Skeletal muscle satellite cell (primary cell): ENCODE data around the gene TNRC6B. TPM values are rescaled to one million over a fixed set of nuclear protein-coding genes. Genes with fewer than 3 reads are reported as not detected.
"Not testable (repeated sequence)": the region's sequence is repeated elsewhere in the genome, so short reads cannot be mapped to it uniquely, and the experiment has no call there.

Experiments
- H3K27me3 ChIP-seq: 2 replicates; pipeline ENCODE4 v1.7.0; 2013; ENCODE audit warnings: low read length; ENCODE audit not compliant: control insufficient read depth, insufficient read depth
- H3K36me3 ChIP-seq: 2 replicates; pipeline ENCODE4 v1.7.0; 2013; ENCODE audit warnings: mild to moderate bottlenecking, control low read depth, low read length; ENCODE audit not compliant: insufficient read depth
- H3K4me1 ChIP-seq: 2 replicates; pipeline ENCODE4 v1.7.0; 2013; ENCODE audit warnings: low read length; ENCODE audit not compliant: control insufficient read depth, insufficient read depth
- H3K4me2 ChIP-seq: 2 replicates; pipeline ENCODE4 v1.7.0; 2013; ENCODE audit warnings: mild to moderate bottlenecking, low read length
- H3K4me3 ChIP-seq: 2 replicates; pipeline ENCODE4 v1.7.0; 2013; ENCODE audit warnings: low read length
- H3K9ac ChIP-seq: 2 replicates; pipeline ENCODE4 v1.7.0; 2013; ENCODE audit warnings: mild to moderate bottlenecking, low read depth, low read length, moderate library complexity
- H3K9me3 ChIP-seq: replicated peaks from 2 replicates; pipeline ENCODE4 v1.7.0; 2013; ENCODE audit warnings: mild to moderate bottlenecking, control low read depth, low read length
- total RNA-seq: library from RNA; depleted of rRNA; stranded (reverse); fragments of >200 nt; gene quantifications from 2 replicates; pipeline ENCODE4 v1.2.3, GENCODE V29; 2012; rRNA removed

TNRC6B gene, protein sequence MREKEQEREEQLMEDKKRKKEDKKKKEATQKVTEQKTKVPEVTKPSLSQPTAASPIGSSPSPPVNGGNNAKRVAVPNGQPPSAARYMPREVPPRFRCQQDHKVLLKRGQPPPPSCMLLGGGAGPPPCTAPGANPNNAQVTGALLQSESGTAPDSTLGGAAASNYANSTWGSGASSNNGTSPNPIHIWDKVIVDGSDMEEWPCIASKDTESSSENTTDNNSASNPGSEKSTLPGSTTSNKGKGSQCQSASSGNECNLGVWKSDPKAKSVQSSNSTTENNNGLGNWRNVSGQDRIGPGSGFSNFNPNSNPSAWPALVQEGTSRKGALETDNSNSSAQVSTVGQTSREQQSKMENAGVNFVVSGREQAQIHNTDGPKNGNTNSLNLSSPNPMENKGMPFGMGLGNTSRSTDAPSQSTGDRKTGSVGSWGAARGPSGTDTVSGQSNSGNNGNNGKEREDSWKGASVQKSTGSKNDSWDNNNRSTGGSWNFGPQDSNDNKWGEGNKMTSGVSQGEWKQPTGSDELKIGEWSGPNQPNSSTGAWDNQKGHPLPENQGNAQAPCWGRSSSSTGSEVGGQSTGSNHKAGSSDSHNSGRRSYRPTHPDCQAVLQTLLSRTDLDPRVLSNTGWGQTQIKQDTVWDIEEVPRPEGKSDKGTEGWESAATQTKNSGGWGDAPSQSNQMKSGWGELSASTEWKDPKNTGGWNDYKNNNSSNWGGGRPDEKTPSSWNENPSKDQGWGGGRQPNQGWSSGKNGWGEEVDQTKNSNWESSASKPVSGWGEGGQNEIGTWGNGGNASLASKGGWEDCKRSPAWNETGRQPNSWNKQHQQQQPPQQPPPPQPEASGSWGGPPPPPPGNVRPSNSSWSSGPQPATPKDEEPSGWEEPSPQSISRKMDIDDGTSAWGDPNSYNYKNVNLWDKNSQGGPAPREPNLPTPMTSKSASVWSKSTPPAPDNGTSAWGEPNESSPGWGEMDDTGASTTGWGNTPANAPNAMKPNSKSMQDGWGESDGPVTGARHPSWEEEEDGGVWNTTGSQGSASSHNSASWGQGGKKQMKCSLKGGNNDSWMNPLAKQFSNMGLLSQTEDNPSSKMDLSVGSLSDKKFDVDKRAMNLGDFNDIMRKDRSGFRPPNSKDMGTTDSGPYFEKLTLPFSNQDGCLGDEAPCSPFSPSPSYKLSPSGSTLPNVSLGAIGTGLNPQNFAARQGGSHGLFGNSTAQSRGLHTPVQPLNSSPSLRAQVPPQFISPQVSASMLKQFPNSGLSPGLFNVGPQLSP (N-terminal part only)
- total RNA-seq: 20.5 and 21.2 TPM in 2 replicates

DNA sequence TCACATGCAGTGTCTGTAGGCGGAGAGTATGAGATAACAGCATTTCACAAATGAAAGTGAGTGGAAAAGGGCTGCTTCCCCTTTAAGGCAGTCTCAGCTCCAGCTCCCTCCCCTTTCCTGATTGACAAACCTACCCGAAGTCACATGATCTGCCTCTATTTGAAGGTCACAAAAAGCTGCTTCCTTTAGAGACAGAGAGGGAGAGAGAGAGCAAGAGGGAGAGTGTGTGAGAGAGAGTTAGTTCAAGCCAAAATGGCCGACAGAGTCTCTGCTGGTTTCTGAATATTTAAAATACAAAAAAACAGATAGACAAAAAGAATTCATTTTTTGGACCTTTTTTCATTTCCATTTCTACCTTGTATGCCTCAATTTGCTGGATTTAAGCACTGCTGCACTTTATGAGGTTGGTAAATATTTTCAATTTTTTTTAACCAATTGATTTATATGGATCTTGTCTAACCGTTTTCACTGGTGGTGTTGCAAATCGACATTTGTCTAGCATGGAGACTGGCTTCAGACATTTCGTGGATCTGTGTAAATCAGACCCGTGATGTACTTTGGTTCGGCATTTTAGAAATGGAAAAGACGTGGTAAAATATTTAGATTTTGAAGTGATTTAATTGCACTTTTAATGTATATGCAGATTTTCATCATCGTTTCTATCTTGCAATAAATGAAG is at the start of gene TNRC6B:
Gene TNRC6B (plus strand): TSS at position 188 of the 679 bp plus-strand sequence. CDS start 211 bp downstream, at position 399.
- no peaks in the 10 kb centered on the region for H3K27me3 ChIP-seq
- H3K4me1 ChIP-seq: peaks cover 32% of the 10 kb centered on the region
- peak within 1 kb of the TSS; percentile 74 for H3K4me3 ChIP-seq
- H3K4me2 ChIP-seq: peak within 1 kb of the TSS; percentile 85
- H3K9ac ChIP-seq: peak within 1 kb of the TSS; percentile 93
- H3K9me3 ChIP-seq: no peaks in the 10 kb centered on the region
- H3K36me3 ChIP-seq: no peaks in the 10 kb centered on the region

DNA sequence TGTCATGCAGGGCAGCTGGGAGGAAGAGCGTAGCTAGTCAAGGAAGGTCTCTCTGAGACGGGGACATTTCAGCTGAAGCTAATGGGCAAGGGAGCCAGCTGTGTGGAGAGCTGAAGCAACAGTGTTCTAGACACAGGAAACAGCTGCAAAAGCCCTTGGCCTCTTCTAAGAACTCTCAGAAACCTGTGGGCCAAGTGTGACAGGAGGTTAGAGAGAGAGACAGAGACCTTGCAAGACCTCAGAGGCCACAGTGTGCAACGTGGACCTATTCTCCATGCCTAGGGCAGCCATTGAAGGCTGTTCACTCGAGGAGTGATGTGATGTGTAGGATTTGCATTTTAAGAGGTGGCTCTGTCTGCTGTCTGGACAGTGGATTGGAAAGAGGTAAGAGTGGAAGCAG is 48.7 kb upstream of the TNRC6B start:
- Histone ChIP-seq H3K4me2 (no peak overlapping the region), H3K4me1 (no peaks in the 10 kb centered on the region), H3K9ac (no peak overlapping the region), H3K9me3 (no peaks in the 10 kb centered on the region), H3K27me3 (no peaks in the 10 kb centered on the region), H3K36me3 (no peaks in the 10 kb centered on the region), H3K4me3 (no peak overlapping the region)

DNA sequence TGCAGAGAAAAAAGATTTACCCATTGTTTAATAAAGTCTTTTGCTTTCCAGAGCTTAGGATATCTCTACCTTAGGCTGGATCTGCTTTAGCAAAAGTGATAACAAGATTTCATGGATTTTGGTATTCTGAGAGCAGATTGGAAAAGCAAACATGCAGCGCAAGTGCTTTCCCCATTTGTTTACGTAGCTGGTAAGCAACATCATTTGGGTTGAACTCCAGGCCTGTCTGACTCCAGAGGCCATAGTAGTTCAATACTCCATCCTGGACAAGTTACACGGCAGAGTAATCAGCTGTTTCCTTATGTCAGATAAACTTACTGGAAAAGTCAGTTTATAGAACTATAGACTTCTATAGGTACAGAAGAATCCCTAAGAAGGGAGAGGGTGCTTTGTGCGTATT is 40.6 kb upstream of the TNRC6B start:
- Histone ChIP-seq H3K27me3 (no peaks in the 10 kb centered on the region), H3K4me2 (no peak overlapping the region), H3K9me3 (no peaks in the 10 kb centered on the region), H3K36me3 (no peaks in the 10 kb centered on the region), H3K4me3 (no peak overlapping the region), H3K9ac (no peak overlapping the region), H3K4me1 (no peaks in the 10 kb centered on the region)

DNA sequence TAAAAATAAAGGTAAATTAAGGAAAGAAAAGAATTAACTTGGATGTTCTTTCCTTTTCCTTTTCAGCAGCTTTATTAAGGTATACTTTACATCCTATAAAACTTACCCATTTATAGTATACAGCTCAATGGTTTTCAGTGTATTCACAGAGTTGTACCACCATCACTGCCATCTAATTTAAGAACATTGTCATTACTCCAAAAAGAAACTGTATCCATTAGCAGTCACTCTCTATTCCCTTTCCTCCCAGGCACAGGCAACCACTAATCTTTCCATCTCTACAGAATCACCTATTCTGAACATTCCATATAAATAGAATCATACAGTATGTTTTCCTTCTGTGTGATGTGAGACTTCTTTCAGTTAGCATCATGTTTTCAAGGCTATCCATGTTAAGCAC is 38.9 kb upstream of the TNRC6B start:
- H3K4me1 ChIP-seq: no peaks in the 10 kb centered on the region
- no peak overlapping the region for H3K4me3 ChIP-seq
- H3K9me3 ChIP-seq: no peaks in the 10 kb centered on the region
- no peaks in the 10 kb centered on the region for H3K36me3 ChIP-seq
- no peak overlapping the region for H3K9ac ChIP-seq
- no peaks in the 10 kb centered on the region for H3K27me3 ChIP-seq
- no peak overlapping the region for H3K4me2 ChIP-seq

DNA sequence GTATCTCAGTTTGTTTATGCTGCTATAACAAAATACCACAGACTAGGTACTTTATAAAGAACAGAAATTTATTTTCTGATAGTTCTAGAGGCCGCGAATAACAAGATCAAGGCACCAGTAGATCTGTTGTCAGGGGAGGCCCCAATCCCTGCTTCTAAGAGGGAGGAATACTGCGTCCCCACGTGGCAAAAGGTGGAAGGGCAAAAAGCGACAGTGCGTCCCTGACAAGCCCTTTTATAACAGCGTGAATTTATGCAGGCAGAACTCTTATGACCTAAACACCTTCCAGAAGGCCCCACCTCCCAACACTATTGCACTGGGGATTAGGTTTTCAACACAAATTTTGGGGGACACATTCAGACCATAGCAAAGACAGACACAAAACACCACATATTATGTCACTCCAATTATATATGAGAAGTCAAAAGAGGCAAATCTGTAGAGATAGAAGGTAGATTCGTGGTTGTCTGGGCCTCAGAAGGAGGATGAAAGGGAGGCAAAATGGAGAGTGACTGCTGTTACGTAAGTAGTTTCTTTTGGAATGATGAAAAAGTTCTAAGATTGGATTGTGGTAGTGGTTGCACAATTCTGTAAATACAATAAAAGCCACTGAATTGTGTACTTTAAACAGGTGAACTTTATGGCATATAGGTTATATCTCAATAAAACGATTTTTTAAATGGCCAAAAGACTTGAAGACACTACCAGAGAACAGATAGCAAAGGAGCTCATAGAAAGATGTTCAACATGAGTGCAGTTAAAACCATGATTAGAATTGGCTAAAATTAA is 30.1 kb upstream of the TNRC6B start:
- no peaks in the 10 kb centered on the region for H3K27me3 ChIP-seq
- no peak overlapping the region for H3K9ac ChIP-seq
- H3K36me3 ChIP-seq: no peaks in the 10 kb centered on the region
- H3K4me2 ChIP-seq: no peak overlapping the region
- no peak overlapping the region for H3K4me3 ChIP-seq
- H3K9me3 ChIP-seq: no peaks in the 10 kb centered on the region
- H3K4me1 ChIP-seq: no peaks in the 10 kb centered on the region

DNA sequence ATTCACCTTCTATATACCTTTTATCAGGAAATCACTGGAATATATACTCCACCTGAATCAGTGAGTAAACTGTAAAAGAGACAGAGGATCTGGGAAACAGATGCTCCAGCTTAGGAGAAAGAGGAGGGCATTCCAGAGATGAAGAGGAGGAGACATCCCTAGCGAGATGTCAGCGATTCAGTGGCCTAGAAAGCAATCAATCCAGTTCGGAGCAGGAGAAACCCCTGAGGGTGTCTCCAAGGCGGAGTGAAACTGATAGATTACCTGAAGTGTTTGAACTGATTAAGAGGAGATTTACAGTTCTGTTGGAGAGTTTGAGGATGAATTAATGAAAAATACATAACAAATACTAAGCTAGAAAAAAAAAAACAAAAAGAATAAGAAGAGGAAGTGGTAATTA is 24.5 kb upstream of the TNRC6B start:
- peaks cover 3% of the 10 kb centered on the region for H3K4me1 ChIP-seq
- H3K4me2 ChIP-seq: no peak overlapping the region
- H3K36me3 ChIP-seq: no peaks in the 10 kb centered on the region
- no peak overlapping the region for H3K4me3 ChIP-seq
- H3K27me3 ChIP-seq: no peaks in the 10 kb centered on the region
- H3K9me3 ChIP-seq: no peaks in the 10 kb centered on the region
- H3K9ac ChIP-seq: no peak overlapping the region

DNA sequence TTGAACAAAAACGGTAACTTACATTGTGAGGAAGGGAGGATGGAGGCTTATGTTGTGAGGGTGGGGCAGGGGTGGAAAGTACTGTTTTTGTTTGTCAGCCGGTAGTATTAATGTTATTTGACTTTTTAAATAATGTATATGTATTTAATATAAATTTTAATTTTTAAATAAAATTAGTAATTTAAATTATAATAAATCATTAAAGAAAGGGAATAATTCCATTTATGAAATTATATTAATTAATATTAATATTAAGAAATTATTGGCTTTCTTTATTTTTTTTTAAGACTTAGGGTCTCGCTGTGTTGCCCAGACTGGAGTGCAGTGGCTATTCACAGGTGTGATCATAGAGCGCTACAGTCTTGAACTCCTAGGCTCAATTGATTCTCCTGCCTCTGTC is 24.0 kb upstream of the TNRC6B start:
- H3K36me3 ChIP-seq: no peaks in the 10 kb centered on the region
- no peak overlapping the region for H3K9ac ChIP-seq
- H3K4me3 ChIP-seq: no peak overlapping the region
- no peak overlapping the region for H3K4me2 ChIP-seq
- H3K4me1 ChIP-seq: peaks cover 3% of the 10 kb centered on the region
- H3K9me3 ChIP-seq: no peaks in the 10 kb centered on the region
- H3K27me3 ChIP-seq: no peaks in the 10 kb centered on the region

DNA sequence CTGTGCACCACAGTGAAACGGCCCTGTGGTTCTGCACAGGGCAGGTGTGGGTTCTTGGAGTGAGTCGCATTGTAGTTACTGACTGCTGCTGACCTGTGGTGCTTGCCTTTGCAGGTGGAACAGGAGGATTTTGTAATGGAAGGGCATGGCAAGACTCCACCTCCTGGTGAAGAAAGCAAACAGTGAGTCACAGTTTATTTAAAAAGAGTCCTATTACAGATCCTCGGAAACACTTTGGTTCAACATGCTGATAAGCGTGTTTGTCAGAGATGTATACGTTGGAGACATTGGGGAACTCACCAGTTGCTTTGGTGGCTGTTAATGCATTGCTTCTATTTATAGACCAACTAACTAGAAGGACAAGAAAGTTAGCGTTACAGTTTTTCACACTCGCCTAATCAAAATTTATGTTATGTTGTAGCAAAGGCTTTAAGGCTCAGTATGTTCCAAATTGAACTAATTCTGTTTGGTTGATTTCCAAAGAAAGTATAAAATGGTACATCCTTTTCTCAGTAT is 21.7 kb upstream of the TNRC6B start:
- Histone ChIP-seq H3K9ac (no peak overlapping the region), H3K27me3 (no peaks in the 10 kb centered on the region), H3K4me2 (peak overlapping the region; percentile 12), H3K4me3 (no peak overlapping the region), H3K4me1 (peaks cover 3% of the 10 kb centered on the region), H3K36me3 (no peaks in the 10 kb centered on the region), H3K9me3 (no peaks in the 10 kb centered on the region)

DNA sequence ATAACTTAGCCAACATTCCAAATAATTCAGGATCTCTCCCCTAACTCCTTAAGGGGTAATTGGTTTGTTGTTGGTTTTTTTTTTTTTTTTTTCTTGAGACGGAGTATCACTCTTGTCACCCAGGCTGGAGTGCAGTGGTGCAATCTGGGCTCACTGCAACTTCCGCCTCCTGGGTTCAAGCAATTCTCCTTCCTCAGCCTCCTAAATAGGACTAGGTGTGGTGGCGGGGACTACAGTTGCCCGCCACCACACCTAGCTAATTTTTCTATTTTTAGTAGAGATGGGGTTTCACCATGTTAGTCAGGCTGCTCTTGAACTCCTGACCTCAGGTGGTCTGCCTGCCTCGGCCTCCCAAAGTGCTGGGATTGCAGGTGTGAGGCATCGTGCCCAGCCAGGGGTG is 21.0 kb upstream of the TNRC6B start:
- H3K27me3 ChIP-seq, H3K4me2 ChIP-seq, H3K4me3 ChIP-seq, H3K9ac ChIP-seq, H3K9me3 ChIP-seq, H3K4me1 ChIP-seq, H3K36me3 ChIP-seq: not testable (repeated sequence)

DNA sequence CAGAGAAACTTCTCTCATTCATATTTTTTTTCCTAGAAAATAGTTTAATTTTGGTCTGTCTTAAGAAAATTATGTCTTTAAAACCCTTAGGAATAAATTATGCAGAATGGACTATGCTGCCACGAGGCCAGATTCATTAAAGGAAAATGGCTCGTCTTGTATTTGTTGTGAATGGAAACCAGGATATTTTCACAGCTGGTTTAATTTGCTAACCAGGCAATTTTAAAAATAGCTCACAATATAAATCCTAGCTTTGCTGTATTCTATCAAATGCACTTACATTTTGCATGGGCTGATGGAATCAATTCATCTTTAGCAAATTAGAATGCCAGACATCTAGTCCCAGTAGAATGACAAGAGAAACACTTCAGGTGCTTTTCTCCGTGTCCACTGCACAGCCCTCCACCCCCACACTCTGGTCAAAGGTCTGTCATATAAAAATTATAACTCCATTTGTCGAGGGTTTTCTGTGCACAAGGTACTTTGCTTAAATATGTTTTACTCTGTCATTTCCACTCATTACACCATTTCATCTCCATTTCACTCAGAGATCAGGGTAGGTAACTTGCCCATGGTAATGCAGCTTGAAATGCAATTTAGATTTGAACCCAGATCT is 20.3 kb upstream of the TNRC6B start:
- no peaks in the 10 kb centered on the region for H3K27me3 ChIP-seq
- H3K36me3 ChIP-seq: no peaks in the 10 kb centered on the region
- H3K4me2 ChIP-seq: no peak overlapping the region
- no peak overlapping the region for H3K4me3 ChIP-seq
- H3K9ac ChIP-seq: no peak overlapping the region
- peaks cover 3% of the 10 kb centered on the region for H3K4me1 ChIP-seq
- H3K9me3 ChIP-seq: no peaks in the 10 kb centered on the region
